ENCODE measurements around the gene HDAC4.

The HDAC4 gene

GRCh38 chr2:239365782-239366435 is 34.9 kb downstream of the HDAC4 start:
- no peaks in the 10 kb centered on the region; the same call in 1 of the 2 replicates for H3K4me1 ChIP-seq (ENCODE audit: insufficient read depth, low read length)
- H3K9ac ChIP-seq (ENCODE audit: low read depth, low read length) = no peak overlapping the region
- no peaks in the 10 kb centered on the region for H3K9me3 ChIP-seq (ENCODE audit: control insufficient read depth, insufficient read depth, low read length)
- no peaks in the 10 kb centered on the region for H3K36me3 ChIP-seq (ENCODE audit: insufficient read depth, low read length)

DNA sequence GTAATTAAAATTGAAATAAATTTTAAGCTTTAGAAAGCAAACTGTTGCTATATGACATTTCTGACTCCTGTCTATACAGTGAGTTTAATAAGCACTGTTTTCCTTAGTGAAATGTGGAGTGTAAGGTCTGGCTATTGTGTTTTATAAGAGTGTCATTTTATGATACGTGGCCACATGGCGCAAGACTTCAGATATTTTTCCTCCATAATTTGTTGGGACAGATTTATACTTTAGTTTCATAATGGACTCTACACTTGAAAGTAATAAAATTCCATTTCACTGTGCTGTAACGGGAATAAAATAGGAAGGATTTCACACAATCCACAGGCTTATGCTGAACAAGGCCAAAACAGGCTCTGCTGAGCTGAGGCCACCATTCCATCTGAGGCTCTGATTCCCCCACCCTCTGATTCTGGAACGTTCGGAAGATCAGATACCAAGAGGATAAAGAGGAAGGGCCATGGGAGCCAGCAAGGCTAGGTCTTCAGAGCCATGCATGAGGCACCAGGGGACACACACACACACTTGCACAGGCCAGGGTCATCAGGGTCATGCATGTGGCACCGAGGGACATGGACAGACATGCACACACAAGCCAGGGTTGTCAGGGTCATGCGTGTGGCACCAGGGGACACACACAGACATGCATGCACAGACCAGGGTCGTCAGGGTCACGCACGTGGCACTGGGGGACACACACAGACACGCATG is 35.6 kb downstream of the HDAC4 start:
- H3K9ac ChIP-seq (ENCODE audit: low read depth, low read length) = no peak overlapping the region

DNA sequence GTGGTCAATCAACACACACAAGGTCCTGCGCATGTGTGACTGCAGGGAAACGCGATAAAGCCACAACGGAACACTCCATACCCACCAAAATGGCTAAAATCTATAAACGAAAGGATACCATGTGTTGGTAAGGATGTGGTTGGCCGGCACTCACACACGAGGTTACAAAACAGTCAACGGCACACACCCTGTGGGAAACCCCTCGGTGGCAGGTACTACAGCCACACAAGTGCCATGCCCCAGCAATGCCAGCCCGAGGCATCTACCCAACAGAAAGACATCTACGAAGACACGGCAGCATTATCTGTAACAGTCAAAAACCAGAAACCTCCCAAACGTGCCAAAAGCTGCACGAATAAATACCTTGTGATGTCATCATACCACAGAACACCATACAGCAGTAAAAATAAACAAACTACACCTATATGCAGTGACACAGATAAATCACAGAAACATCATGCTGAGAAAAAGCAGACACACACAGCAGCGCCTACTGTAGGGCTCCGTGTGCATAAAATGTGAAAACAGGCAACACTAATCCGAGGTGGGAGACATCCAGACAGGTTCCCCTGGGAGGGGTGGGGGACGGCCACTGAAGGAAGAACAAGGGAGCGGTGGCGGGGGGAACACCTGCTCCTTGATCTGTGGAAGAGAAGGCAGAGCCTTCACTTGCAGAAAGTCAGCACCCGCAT is 36.7 kb downstream of the HDAC4 start:
- Histone ChIP-seq H3K9ac (ENCODE audit: low read depth, low read length) (no peak overlapping the region), H3K4me1 (ENCODE audit: insufficient read depth, low read length) (no peaks in the 10 kb centered on the region; the same call in 1 of the 2 replicates), H3K9me3 (ENCODE audit: control insufficient read depth, insufficient read depth, low read length) (no peaks in the 10 kb centered on the region), H3K36me3 (ENCODE audit: insufficient read depth, low read length) (no peaks in the 10 kb centered on the region)

More for the DNA sequence above, 35.6 kb downstream of the HDAC4 start:
- Histone ChIP-seq H3K9me3 (ENCODE audit: control insufficient read depth, insufficient read depth, low read length) (no peaks in the 10 kb centered on the region), H3K36me3 (ENCODE audit: insufficient read depth, low read length) (no peaks in the 10 kb centered on the region), H3K4me1 (ENCODE audit: insufficient read depth, low read length) (no peaks in the 10 kb centered on the region; the same call in 1 of the 2 replicates)

DNA sequence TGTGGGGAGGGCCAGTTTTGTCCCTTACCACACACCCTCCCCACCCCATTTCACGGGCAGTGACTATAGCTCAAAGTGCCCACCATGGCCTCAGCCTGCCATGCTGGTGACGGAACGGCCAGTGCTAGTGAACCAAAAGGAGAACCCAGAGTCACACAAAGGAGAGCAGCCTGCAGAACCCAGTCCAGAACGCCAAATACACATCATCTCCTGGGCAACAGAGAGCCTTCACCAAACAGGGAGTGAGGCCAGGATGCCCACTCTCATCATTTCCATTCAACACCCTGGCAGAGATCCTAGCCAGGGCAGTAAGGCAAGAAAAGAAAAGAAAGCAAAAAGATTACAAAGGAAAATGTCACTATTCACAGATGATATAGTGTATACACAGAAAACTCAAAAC is 38.3 kb downstream of the HDAC4 start:
- H3K4me1 ChIP-seq (ENCODE audit: insufficient read depth, low read length) = no peaks in the 10 kb centered on the region; the same call in 1 of the 2 replicates
- no peak overlapping the region for H3K9ac ChIP-seq (ENCODE audit: low read depth, low read length)
- no peaks in the 10 kb centered on the region for H3K36me3 ChIP-seq (ENCODE audit: insufficient read depth, low read length)
- no peaks in the 10 kb centered on the region for H3K9me3 ChIP-seq (ENCODE audit: control insufficient read depth, insufficient read depth, low read length)

DNA sequence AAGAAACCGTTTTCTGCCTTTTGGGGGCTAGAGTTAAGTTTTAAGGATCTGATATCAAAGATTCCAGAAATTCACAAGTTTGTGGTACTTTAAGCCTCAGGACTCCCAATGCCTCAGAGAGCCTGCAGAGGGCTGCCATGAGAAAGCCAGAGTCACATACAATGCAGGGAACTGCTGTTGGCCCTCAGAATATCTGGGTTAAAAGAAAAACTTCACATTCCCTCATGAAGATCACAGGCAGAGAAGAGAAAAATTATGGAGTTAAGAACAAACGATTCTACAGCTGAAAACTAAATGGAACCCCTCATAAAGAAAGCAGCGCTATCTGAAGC is 39.5 kb downstream of the HDAC4 start:
- no peaks in the 10 kb centered on the region for H3K9me3 ChIP-seq (ENCODE audit: control insufficient read depth, insufficient read depth, low read length)
- no peaks in the 10 kb centered on the region; the same call in 1 of the 2 replicates for H3K4me1 ChIP-seq (ENCODE audit: insufficient read depth, low read length)
- H3K36me3 ChIP-seq (ENCODE audit: insufficient read depth, low read length) = no peaks in the 10 kb centered on the region
- H3K9ac ChIP-seq (ENCODE audit: low read depth, low read length) = no peak overlapping the region

DNA sequence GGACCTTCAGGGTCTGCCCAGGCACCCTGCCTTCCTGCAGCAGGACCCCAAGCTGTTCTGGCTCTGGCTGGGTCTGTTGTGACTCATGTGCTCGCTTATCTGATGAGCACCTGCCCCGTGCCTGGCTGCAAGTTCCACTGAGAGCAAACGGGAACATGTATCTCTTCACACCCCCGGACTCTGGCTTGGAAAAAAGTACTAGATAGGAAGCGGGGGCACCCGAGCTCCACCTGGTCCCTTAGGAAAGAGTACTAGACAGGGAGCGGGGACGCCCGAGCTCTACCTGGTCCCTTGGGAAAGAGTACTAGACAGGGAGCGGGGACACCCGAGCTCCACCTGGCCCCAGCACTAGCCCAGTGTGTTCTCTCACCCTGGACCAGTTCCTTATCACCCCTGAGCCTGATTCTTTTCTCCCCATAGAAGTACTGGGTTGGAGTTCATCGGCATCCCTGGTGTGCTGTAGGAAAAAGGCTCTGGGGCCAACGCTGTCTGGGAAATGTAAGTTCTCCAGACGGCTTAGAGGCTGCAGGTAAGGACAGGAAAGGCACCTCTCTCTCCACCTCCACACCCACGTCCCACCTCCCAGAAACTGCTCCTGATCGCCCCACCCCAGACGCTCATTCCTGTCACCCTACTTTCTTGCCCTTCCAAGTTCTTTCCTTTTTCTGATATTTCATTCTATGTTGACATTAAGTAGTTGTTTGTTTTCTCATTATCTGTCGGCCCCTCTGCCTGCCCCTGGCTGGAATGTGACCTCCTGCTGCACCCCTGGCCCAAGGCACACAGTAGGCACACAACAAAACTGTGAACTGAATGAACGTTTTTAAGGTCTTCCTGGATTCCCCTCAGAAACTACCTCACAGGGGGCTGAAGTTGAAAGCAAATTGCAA is 40.2 kb downstream of the HDAC4 start:
- H3K9me3 ChIP-seq (ENCODE audit: control insufficient read depth, insufficient read depth, low read length) = no peaks in the 10 kb centered on the region; the same call in 1 of the 2 replicates
- no peaks in the 10 kb centered on the region; the same call in 1 of the 2 replicates for H3K4me1 ChIP-seq (ENCODE audit: insufficient read depth, low read length)
- no peaks in the 10 kb centered on the region for H3K36me3 ChIP-seq (ENCODE audit: insufficient read depth, low read length)
- H3K9ac ChIP-seq (ENCODE audit: low read depth, low read length) = no peak overlapping the region

GRCh38 chr2:239360008-239360407 is 40.8 kb downstream of the HDAC4 start:
- H3K9me3 ChIP-seq (ENCODE audit: control insufficient read depth, insufficient read depth, low read length) = no peaks in the 10 kb centered on the region; the same call in 1 of the 2 replicates
- H3K9ac ChIP-seq (ENCODE audit: low read depth, low read length) = no peak overlapping the region
- no peaks in the 10 kb centered on the region for H3K36me3 ChIP-seq (ENCODE audit: insufficient read depth, low read length)

DNA sequence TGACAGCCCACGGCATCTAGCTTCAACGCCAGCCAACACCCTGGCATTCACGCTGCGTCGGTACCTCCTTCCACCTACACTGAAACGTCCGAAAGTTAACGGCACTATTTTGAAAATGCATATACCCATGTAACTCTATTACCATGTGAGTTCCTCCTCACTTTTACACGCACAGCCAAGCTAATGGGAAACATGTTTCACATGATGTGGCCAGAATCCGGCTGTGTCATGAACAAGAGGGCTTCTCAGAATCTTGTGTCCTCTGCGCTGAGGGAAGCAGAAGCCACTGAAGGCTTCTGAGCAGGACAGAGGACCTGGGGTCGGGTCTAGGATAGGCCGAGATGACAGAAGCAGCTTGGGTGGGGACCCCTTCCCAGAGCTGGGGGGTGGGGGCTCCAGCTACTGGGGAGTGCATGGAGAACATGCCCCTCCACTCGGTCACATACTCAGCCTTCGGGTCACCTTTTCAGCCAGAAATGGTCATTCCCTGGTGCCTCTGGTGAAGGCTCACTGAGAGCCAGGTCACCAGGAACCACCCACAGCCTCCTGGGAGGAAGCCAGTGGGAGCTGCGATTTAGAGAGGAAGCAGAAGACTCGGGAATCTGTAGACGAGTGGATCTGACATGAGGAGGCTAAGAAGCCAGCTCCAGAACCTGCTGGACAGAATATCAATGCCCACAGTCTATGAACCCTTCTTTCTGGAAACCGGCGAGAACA is 41.5 kb downstream of the HDAC4 start:
- H3K9me3 ChIP-seq (ENCODE audit: control insufficient read depth, insufficient read depth, low read length) = peaks cover 4% of the 10 kb centered on the region; the same call in 1 of the 2 replicates

More at GRCh38 chr2:239360008-239360407, 40.8 kb downstream of the HDAC4 start:
- H3K4me1 ChIP-seq (ENCODE audit: insufficient read depth, low read length) = no peaks in the 10 kb centered on the region; the same call in 1 of the 2 replicates

DNA sequence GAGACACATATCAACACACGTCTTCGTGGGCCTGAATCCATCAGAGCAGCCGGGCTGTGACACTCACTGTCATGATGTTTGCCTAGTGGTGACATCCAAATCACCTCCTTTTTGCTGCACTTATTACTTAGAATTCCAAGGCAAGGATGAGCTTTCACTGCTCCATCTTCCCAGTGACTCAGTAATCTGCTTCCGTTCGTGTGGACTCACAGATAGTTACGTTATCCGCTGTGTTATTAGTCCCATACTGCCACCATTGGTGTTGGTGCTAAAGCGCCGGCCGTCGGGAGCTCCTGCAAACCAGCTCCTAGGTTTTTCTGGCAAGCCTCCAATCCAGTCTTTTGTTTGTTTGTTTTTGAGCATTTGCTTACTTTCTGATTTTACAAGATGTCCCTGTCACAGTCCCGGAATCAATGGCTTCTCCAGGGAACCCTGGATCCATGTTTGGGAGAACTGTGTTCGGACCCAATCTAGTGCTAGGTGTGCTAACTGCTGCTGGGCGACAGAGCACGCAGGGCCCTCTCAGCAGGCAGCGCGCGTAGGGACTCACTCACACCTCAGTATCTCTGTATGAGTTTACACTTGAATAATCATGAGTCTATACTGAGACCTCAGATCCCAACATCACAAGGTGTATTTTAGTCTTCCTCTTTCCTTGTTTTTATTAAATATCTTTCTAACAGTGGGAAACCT is 42.6 kb downstream of the HDAC4 start:
- Histone ChIP-seq H3K4me1 (ENCODE audit: insufficient read depth, low read length) (no peaks in the 10 kb centered on the region; the same call in 1 of the 2 replicates), H3K36me3 (ENCODE audit: insufficient read depth, low read length) (no peaks in the 10 kb centered on the region)

More for the DNA sequence above, 41.5 kb downstream of the HDAC4 start:
- H3K9ac ChIP-seq (ENCODE audit: low read depth, low read length) = no peak overlapping the region
- H3K36me3 ChIP-seq (ENCODE audit: insufficient read depth, low read length) = no peaks in the 10 kb centered on the region
- H3K4me1 ChIP-seq (ENCODE audit: insufficient read depth, low read length) = no peaks in the 10 kb centered on the region; the same call in 1 of the 2 replicates

GRCh38 chr2:239355724-239356123 is 45.1 kb downstream of the HDAC4 start:
- Histone ChIP-seq H3K36me3 (ENCODE audit: insufficient read depth, low read length) (no peaks in the 10 kb centered on the region; the same call in 1 of the 2 replicates), H3K9ac (ENCODE audit: low read depth, low read length) (no peak overlapping the region), H3K9me3 (ENCODE audit: control insufficient read depth, insufficient read depth, low read length) (peaks cover 4% of the 10 kb centered on the region; the same call in 1 of the 2 replicates), H3K4me1 (ENCODE audit: insufficient read depth, low read length) (no peaks in the 10 kb centered on the region)

More for the DNA sequence above, 42.6 kb downstream of the HDAC4 start:
- Histone ChIP-seq H3K9me3 (ENCODE audit: control insufficient read depth, insufficient read depth, low read length) (peaks cover 4% of the 10 kb centered on the region; the same call in 1 of the 2 replicates), H3K9ac (ENCODE audit: low read depth, low read length) (no peak overlapping the region)

DNA sequence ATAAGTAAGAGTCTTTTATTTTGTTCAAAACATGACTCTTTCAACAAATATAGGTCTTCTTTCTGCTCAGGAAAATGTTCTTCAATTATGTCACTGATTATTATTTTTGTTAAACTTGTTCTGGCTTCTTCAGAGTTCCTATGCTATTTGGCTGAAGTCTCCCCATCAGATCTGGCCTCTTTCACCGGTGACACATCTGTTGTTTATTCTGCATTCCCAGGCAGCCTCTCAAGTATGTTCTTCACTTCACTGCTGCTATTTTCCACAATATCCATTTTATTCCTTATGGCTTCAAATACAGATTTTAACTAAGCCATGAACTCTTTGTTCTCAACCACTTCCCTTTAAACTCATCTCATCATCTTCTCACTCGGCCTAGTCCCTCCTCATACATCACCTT is 45.7 kb downstream of the HDAC4 start:
- no peaks in the 10 kb centered on the region; the same call in 1 of the 2 replicates for H3K36me3 ChIP-seq (ENCODE audit: insufficient read depth, low read length)
- H3K4me1 ChIP-seq (ENCODE audit: insufficient read depth, low read length) = no peaks in the 10 kb centered on the region
- no peak overlapping the region for H3K9ac ChIP-seq (ENCODE audit: low read depth, low read length)
- peaks cover 4% of the 10 kb centered on the region; the same call in 1 of the 2 replicates for H3K9me3 ChIP-seq (ENCODE audit: control insufficient read depth, insufficient read depth, low read length)

DNA sequence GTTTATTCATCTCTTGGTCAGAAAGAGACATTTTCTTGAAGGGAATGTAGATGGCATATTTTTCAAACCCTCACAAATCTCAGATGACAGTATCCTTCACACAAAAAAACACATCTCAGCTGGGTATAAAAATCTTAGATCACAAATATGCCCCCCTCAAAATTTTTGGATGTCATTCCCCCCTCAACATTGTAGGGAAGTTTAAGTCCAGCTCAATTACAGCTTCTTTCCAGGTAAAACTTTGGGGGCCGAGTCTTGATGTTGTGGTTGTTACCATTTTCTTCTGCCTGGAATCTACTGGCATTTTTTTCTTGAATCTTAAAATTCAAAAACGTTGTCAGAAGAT is 46.1 kb downstream of the HDAC4 start:
- H3K36me3 ChIP-seq (ENCODE audit: insufficient read depth, low read length) = no peaks in the 10 kb centered on the region; the same call in 1 of the 2 replicates
- no peak overlapping the region for H3K9ac ChIP-seq (ENCODE audit: low read depth, low read length)
- H3K9me3 ChIP-seq (ENCODE audit: control insufficient read depth, insufficient read depth, low read length) = peaks cover 4% of the 10 kb centered on the region; the same call in 1 of the 2 replicates
- H3K4me1 ChIP-seq (ENCODE audit: insufficient read depth, low read length) = no peaks in the 10 kb centered on the region
